Nephron (organoid): Measurements from ENCODE around the gene GLDC.

Experiments used
- H3K27ac Mint-ChIP-seq, 3 experiments: 2 replicates each; pipeline ENCODE4 v1.8.0; 2020; ENCODE audit warnings: mixed read lengths in 3 of 3, mild to moderate bottlenecking in 2 of 3, moderate library complexity in 1 of 3
- H3K27me3 Mint-ChIP-seq: 2 replicates; pipeline ENCODE4 v1.8.0; 2021; ENCODE audit warnings: low read depth, mild to moderate bottlenecking, moderate library complexity, mixed read lengths
- H3K36me3 Mint-ChIP-seq: 2 replicates; pipeline ENCODE4 v1.8.0; 2020; ENCODE audit warnings: low read depth, mixed read lengths
- H3K4me1 Mint-ChIP-seq: 2 replicates; pipeline ENCODE4 v1.8.0; 2020; ENCODE audit warnings: mixed read lengths
- H3K4me3 Mint-ChIP-seq, 3 experiments: 2 replicates each; pipeline ENCODE4 v1.8.0; 2020; ENCODE audit warnings: mild to moderate bottlenecking in 3 of 3, mixed read lengths in 3 of 3, moderate library complexity in 2 of 3
- H3K9me3 Mint-ChIP-seq: 2 replicates; pipeline ENCODE4 v1.8.0; 2020; ENCODE audit warnings: mixed read lengths
- TF ChIP-seq, protein P1 (sequence below), 3 experiments: fragments of 200-600 bp; sonication (generic); IDR thresholded peaks; one replicate each; pipeline ENCODE4 v1.5.0; 2021; ENCODE audit warnings: antibody characterized with exemption in 3 of 3; ENCODE audit not compliant: unreplicated experiment in 3 of 3

GLDC gene

DNA sequence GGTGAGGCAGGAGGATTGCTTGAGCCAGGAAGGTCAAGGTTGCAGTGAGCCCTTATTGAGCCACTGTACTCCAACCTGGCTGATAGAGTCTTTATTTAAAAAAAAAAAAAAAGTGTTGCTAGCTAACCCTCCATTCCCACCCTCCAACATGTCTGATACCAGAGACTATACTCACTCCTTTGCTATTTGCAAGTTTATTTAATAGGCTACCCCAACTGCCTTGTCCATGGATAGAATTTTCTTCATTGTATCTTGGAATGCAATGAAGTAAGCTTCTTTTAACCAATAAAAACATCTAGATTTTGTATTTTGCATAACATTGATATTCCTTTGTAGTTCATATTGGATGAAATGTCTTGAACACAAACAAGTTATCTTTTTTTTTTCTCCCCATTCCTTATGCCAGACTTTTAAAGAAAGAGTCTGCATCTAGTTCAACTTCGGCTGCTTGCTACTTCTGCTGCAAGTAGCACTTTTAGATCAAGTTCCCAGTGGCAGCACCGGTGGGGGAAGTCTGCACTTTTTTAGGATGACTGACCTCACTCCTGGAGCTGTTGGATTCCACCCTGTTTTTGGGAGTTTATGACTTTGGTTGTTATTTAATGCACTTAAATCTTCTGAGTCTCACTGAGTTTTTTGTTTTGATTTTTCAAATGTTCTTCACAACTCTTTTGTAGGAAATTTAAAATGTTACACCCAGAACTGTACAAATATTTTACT, 120.0 kb downstream of the GLDC start:
- Mint-ChIP-seq H3K9me3 (peaks cover 16% of the 10 kb centered on the region), H3K4me3 (no peak overlapping the region), H3K4me1 (peaks cover 5% of the 10 kb centered on the region), H3K27me3 (no peaks in the 10 kb centered on the region), H3K36me3 (peaks cover 32% of the 10 kb centered on the region), H3K27ac (no peak overlapping the region)
- TF ChIP-seq, protein P1, sequence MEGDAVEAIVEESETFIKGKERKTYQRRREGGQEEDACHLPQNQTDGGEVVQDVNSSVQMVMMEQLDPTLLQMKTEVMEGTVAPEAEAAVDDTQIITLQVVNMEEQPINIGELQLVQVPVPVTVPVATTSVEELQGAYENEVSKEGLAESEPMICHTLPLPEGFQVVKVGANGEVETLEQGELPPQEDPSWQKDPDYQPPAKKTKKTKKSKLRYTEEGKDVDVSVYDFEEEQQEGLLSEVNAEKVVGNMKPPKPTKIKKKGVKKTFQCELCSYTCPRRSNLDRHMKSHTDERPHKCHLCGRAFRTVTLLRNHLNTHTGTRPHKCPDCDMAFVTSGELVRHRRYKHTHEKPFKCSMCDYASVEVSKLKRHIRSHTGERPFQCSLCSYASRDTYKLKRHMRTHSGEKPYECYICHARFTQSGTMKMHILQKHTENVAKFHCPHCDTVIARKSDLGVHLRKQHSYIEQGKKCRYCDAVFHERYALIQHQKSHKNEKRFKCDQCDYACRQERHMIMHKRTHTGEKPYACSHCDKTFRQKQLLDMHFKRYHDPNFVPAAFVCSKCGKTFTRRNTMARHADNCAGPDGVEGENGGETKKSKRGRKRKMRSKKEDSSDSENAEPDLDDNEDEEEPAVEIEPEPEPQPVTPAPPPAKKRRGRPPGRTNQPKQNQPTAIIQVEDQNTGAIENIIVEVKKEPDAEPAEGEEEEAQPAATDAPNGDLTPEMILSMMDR (IDR thresholded peaks at IDR 0.05; ENCODE audit: unreplicated experiment in 3 of 3) = no peak

DNA sequence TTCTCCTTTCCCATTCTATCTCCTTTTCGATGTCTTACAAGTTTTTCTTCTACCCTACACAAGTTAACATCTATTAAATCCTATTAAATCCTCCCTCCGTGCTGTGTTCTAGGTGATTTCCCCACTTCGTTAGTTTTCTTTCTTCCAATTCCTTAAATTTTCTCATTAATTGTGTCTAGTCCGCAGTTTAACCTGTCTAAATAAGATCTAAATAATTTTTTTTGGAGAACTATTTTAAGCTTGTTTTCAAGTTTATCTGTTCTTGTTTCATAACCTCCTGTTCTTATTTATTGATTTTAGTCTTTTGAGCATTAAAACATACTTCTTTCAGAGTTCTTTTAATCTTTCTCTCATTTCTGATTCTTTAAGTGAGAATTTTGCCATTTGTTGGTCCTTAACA, 123.3 kb downstream of the GLDC start:
- peaks cover 21% of the 10 kb centered on the region for H3K9me3 Mint-ChIP-seq
- H3K36me3 Mint-ChIP-seq = peaks cover 48% of the 10 kb centered on the region
- H3K4me1 Mint-ChIP-seq = peaks cover 5% of the 10 kb centered on the region
- TF ChIP-seq, protein P1 (IDR thresholded peaks at IDR 0.05; ENCODE audit: unreplicated experiment in 3 of 3) = no peak
- H3K27ac Mint-ChIP-seq = no peak overlapping the region
- H3K4me3 Mint-ChIP-seq = no peak overlapping the region
- H3K27me3 Mint-ChIP-seq = no peaks in the 10 kb centered on the region

DNA sequence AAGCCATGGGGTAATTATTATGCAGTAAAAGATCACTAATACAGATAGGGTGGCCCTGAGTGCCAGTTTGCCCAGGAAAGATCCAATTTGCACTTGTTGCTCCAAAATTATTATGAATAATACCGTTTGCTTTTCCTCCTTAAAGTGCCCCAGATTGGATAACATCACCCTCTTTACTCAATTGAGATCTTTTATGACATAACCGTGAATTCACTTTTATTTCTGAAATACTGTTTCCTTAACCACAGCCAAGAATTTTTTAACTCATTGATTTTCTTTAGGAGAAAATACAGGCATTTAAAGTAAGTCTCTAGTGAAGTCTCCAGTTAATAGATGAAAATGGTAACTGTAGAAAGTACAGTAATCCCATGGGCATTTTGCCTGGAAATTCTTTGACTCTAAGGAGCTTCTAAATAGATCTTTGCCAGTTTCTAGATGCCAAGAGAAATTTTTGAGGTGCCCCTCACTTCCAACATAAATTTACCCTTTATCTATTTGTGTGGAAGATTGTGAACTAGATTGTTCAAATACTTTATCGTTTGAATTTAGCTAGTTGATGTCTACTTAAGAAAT, 133.4 kb downstream of the GLDC start:
- Mint-ChIP-seq H3K27ac (no peak overlapping the region), H3K9me3 (no peaks in the 10 kb centered on the region), H3K27me3 (no peaks in the 10 kb centered on the region), H3K4me1 (no peaks in the 10 kb centered on the region), H3K4me3 (no peak overlapping the region), H3K36me3 (peaks cover 44% of the 10 kb centered on the region)
- TF ChIP-seq, protein P1 (IDR thresholded peaks at IDR 0.05; ENCODE audit: unreplicated experiment in 3 of 3) = no peak

DNA sequence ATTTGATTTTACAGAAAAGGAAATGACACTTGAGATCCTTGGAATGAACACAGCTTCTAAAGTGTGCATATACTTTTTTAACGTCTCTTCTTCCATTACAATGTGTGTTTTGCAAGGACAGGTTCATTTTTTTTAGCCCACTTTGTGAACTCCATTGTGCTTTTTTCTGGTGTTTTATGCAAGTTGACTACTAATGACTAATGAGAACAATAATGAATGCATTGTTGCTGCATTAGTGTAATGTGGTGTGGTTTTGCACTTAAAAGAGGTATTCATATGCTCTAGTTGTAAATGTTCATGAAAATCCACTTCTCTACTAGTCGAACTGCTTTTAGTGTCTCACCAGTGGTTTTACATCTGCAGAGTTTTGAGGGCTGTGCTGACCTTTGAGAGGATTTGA, 139.0 kb downstream of the GLDC start:
- H3K27me3 Mint-ChIP-seq = no peaks in the 10 kb centered on the region
- no peak overlapping the region for H3K27ac Mint-ChIP-seq
- no peaks in the 10 kb centered on the region for H3K9me3 Mint-ChIP-seq
- TF ChIP-seq, protein P1 (IDR thresholded peaks at IDR 0.05; ENCODE audit: unreplicated experiment in 3 of 3) = no peak
- no peak overlapping the region for H3K4me3 Mint-ChIP-seq
- H3K4me1 Mint-ChIP-seq = no peaks in the 10 kb centered on the region
- peaks cover 75% of the 10 kb centered on the region for H3K36me3 Mint-ChIP-seq

DNA sequence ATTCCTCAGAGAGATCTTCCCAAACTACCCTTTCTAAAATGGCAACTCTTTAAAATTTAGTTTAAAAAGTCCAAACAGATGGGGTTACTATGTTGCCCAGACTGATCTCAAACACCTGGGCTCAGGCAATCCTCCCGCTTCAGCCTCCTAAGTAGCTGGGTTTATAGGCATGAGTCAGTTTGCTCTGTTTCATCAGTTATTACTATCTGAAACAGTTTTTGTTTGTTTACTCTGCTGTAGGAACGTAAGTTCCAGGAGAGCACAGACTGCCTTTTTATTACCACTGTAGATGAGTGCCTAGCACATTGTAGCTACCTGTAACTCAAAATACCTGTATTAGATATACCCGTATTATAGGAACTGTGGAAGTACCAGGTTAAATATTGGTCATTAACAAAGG, 143.1 kb downstream of the GLDC start:
- Mint-ChIP-seq H3K36me3 (peaks cover 66% of the 10 kb centered on the region), H3K4me3 (no peak overlapping the region), H3K9me3 (no peaks in the 10 kb centered on the region)

More for the DNA sequence above, 143.1 kb downstream of the GLDC start:
- TF ChIP-seq, protein P1 (IDR thresholded peaks at IDR 0.05; ENCODE audit: unreplicated experiment in 3 of 3) = no peak
- H3K4me1 Mint-ChIP-seq = no peaks in the 10 kb centered on the region
- H3K27me3 Mint-ChIP-seq = no peaks in the 10 kb centered on the region
- H3K27ac Mint-ChIP-seq = no peak overlapping the region
